PC-9 (cell line): ENCODE results near the gene PHPT1. TPM values are rescaled to one million over a fixed set of nuclear protein-coding genes. Genes with fewer than 3 reads are reported as not detected.
A peak's percentile ranks its signal among the peaks of the same experiment; 100 is the strongest.

Experiments used
- BruUV-seq: library from RNA; stranded (reverse); fragments of 400-500 nt; replicated peaks from 2 replicates; lab custom pipeline; 2021; lab: Mats Ljungman, UMichigan
- CTCF ChIA-PET: fragments of 300-600 bp; sonication (Branson Sonifier 250); formaldehyde crosslinking; loops from one replicate; lab custom pipeline; 2022; ENCODE audit warnings: antibody characterized with exemption; lab: Charles Lee
- POLR2A ChIA-PET: fragments of 300-600 bp; sonication (Branson Sonifier 250); formaldehyde crosslinking; loops from one replicate; lab custom pipeline; 2022; ENCODE audit warnings: antibody characterized with exemption; ENCODE audit not compliant: unreplicated experiment; lab: Charles Lee
- DNase-seq, 2 experiments: peaks; one replicate each; pipeline versions ENCODE4 v3.0.0 to v3.0.0-alpha.2; 2015 to 2022; ENCODE audit warnings: mixed read lengths in 1 of 2
- H2AFZ ChIP-seq: fragments of 200-600 bp; sonication (generic); 2 replicates; pipeline ENCODE4 v1.8.1; 2017; ENCODE audit warnings: antibody characterized with exemption
- H3F3A ChIP-seq: fragments of 200-600 bp; sonication (generic); 2 replicates; pipeline ENCODE4 v1.8.1; 2017; ENCODE audit warnings: antibody characterized with exemption, mild to moderate bottlenecking, low read depth; ENCODE audit not compliant: insufficient read depth
- H3K27ac ChIP-seq: fragments of 200-600 bp; sonication (generic); 2 replicates; pipeline ENCODE4 v1.6.1; 2016; ENCODE audit warnings: mixed run types
- H3K27me3 ChIP-seq: fragments of 200-600 bp; sonication (generic); 2 replicates; pipeline ENCODE4 v1.6.1; 2016; ENCODE audit warnings: low read depth, mixed run types; ENCODE audit not compliant: insufficient read depth
- H3K36me3 ChIP-seq: fragments of 200-600 bp; sonication (generic); 2 replicates; pipeline ENCODE4 v1.6.1; 2016; ENCODE audit warnings: low read depth, mixed run types
- H3K4me1 ChIP-seq: fragments of 200-600 bp; sonication (generic); replicated peaks from 2 replicates; pipeline ENCODE4 v1.6.1; 2016; ENCODE audit warnings: mixed run types; ENCODE audit not compliant: insufficient read depth
- H3K4me2 ChIP-seq: fragments of 200-600 bp; sonication (generic); 2 replicates; pipeline ENCODE4 v1.6.1; 2017; ENCODE audit warnings: mixed run types
- H3K4me3 ChIP-seq: fragments of 200-600 bp; sonication (generic); 2 replicates; pipeline ENCODE4 v1.6.1; 2016; ENCODE audit warnings: mixed run types
- H3K79me2 ChIP-seq: fragments of 200-600 bp; sonication (generic); 2 replicates; pipeline ENCODE4 v1.6.1; 2017; ENCODE audit warnings: low read depth, mixed run types
- H3K9me2 ChIP-seq: fragments of 200-600 bp; sonication (generic); 2 replicates; pipeline ENCODE4 v1.8.1; 2017; ENCODE audit warnings: mild to moderate bottlenecking; ENCODE audit not compliant: insufficient read depth
- H3K9me3 ChIP-seq: fragments of 200-600 bp; sonication (generic); 2 replicates; pipeline ENCODE4 v1.8.1; 2016; ENCODE audit warnings: low read depth; ENCODE audit not compliant: insufficient read depth
- H4K20me1 ChIP-seq: fragments of 200-600 bp; sonication (generic); 2 replicates; pipeline ENCODE4 v1.8.1; 2017; ENCODE audit not compliant: insufficient read depth
- CTCF ChIP-seq: fragments of 200-600 bp; sonication (generic); conservative IDR thresholded peaks from 2 replicates; pipeline ENCODE4 v1.6.1; 2017; ENCODE audit warnings: mixed run types, antibody characterized with exemption, mild to moderate bottlenecking, moderate library complexity
- EZH2 ChIP-seq: fragments of 200-600 bp; sonication (generic); IDR thresholded peaks from 2 replicates; pipeline ENCODE4 v1.8.0; 2017; ENCODE audit warnings: antibody characterized with exemption, low read depth
- intact Hi-C: fragments of 100-400 bp; cut with micrococcal nuclease; formaldehyde crosslinking; loops from one replicate; pipeline ENCODE4 v1.10.0; 2022; ENCODE audit not compliant: unreplicated experiment
- total RNA-seq: library from RNA; stranded (reverse); gene quantifications from 2 replicates; pipeline ENCODE4 v1.2.3, GENCODE V29; 2021

The PHPT1 gene
- total RNA-seq, 1 experiment from 2014 or later = 112 TPM

GRCh38 chr9:136844761-136845464 is 4.3 kb upstream of the PHPT1 start:
- Histone ChIP-seq H3K9me3 (no peaks in the 10 kb centered on the region), H3K36me3 (no peaks in the 10 kb centered on the region), H3F3A (peaks cover 14% of the 10 kb centered on the region), H3K27ac (no peak overlapping the region), H3K4me3 (no peak overlapping the region; the same call in 1 of the 2 replicates), H3K9me2 (no peaks in the 10 kb centered on the region), H4K20me1 (peaks cover 14% of the 10 kb centered on the region), H3K79me2 (no peaks in the 10 kb centered on the region), H3K4me2 (peak overlapping the region; percentile 51; the same call in 1 of the 2 replicates), H2AFZ (no peak overlapping the region), H3K4me1 (peaks cover 5% of the 10 kb centered on the region; the same call in 1 of the 2 replicates), H3K27me3 (no peaks in the 10 kb centered on the region)
- intact Hi-C loops = loop anchor here (5.0 kb wide), 2 partner anchors 152 to 182 kb away; partner anchors contain the start of genes ABCA2 and CLIC3
- ChIA-PET POLR2A (interaction anchor here (0.6 kb wide), 1 partner anchor 56 kb away, joined by 3 read pairs; no protein-coding TSS in a partner anchor), CTCF (no interaction called here)
- TF ChIP-seq EZH2 (no peak), CTCF (no peak)
- no peak for DNase-seq
- no TSS peak for BruUV-seq

GRCh38 chr9:136845465-136846260 is 3.5 kb upstream of the PHPT1 start:
- DNase-seq = no peak
- CTCF ChIA-PET = no interaction called here
- H3K4me2 ChIP-seq = peak overlapping the region; percentile 51
- H4K20me1 ChIP-seq = peaks cover 14% of the 10 kb centered on the region
- POLR2A ChIA-PET = no interaction called here
- H3K4me1 ChIP-seq = peaks cover 9% of the 10 kb centered on the region; the same call in 1 of the 2 replicates
- peaks cover 15% of the 10 kb centered on the region for H3F3A ChIP-seq
- H3K27ac ChIP-seq = no peak overlapping the region
- no peak overlapping the region for H2AFZ ChIP-seq
- intact Hi-C loops = loop anchor here (2.0 to 5.0 kb wide), 3 partner anchors 45 to 182 kb away; partner anchors contain the start of genes ABCA2 and CLIC3
- H3K9me2 ChIP-seq = no peaks in the 10 kb centered on the region
- H3K9me3 ChIP-seq = no peaks in the 10 kb centered on the region
- BruUV-seq = no TSS peak
- H3K4me3 ChIP-seq = peak overlapping the region; percentile 39; the same call in 1 of the 2 replicates
- no peaks in the 10 kb centered on the region for H3K27me3 ChIP-seq
- no peaks in the 10 kb centered on the region for H3K36me3 ChIP-seq
- H3K79me2 ChIP-seq = no peaks in the 10 kb centered on the region
- TF ChIP-seq CTCF (no peak), EZH2 (no peak)
